Activated B cell treated with CpG ODN at 0.5 μM for 24 hours (primary cell): Measurements from ENCODE around the gene GABRR3. TPM values are rescaled to one million over a fixed set of nuclear protein-coding genes. Genes with fewer than 3 reads are reported as not detected.

Experiments used
- ATAC-seq: fragments of 200-7000 bp; cut with Tn5 transposase; one replicate; pipeline ENCODE4 v1.10.0; 2021; ENCODE audit warnings: low read depth, mild to moderate bottlenecking, moderate library complexity
- CTCF ChIA-PET: fragments of 350-600 bp; sonication (Branson Sonifier 250); formaldehyde crosslinking; loops from one replicate; lab custom pipeline; 2021; ENCODE audit warnings: antibody characterized with exemption; lab: Charles Lee
- POLR2A ChIA-PET: fragments of 350-600 bp; sonication (Branson Sonifier 250); formaldehyde crosslinking; loops from one replicate; lab custom pipeline; 2021; ENCODE audit warnings: antibody characterized with exemption; lab: Charles Lee
- DNase-seq: peaks from one replicate; pipeline ENCODE4 v3.0.0; 2022
- H3K27ac Mint-ChIP-seq: one replicate; pipeline ENCODE4 v1.8.0; 2020; ENCODE audit warnings: mixed read lengths
- H3K27me3 Mint-ChIP-seq: one replicate; pipeline ENCODE4 v1.8.0; 2021; ENCODE audit warnings: mixed read lengths
- H3K36me3 Mint-ChIP-seq: one replicate; pipeline ENCODE4 v1.8.0; 2021; ENCODE audit warnings: low read depth, mixed read lengths
- H3K4me1 Mint-ChIP-seq: one replicate; pipeline ENCODE4 v1.8.0; 2021; ENCODE audit warnings: mixed read lengths
- H3K4me3 Mint-ChIP-seq: one replicate; pipeline ENCODE4 v1.8.0; 2020; ENCODE audit warnings: mild to moderate bottlenecking, mixed read lengths
- H3K9me3 Mint-ChIP-seq: one replicate; pipeline ENCODE4 v1.8.0; 2020; ENCODE audit warnings: mixed read lengths
- intact Hi-C: fragments of 100-400 bp; cut with micrococcal nuclease; formaldehyde crosslinking; loops from one replicate; pipeline ENCODE4 v1.15.1; 2024
- total RNA-seq: library from RNA; stranded (reverse); gene quantifications from 2 replicates; pipeline ENCODE4 v1.2.3, GENCODE V29; 2022
- TF ChIP-seq, protein P1 (sequence below): fragments of 200-600 bp; IDR thresholded peaks from one replicate; pipeline ENCODE4 v1.8.0; 2022; ENCODE audit warnings: antibody characterized with exemption, mild to moderate bottlenecking

The GABRR3 gene
- total RNA-seq, 1 donor from 2014 or later = not detected

DNA sequence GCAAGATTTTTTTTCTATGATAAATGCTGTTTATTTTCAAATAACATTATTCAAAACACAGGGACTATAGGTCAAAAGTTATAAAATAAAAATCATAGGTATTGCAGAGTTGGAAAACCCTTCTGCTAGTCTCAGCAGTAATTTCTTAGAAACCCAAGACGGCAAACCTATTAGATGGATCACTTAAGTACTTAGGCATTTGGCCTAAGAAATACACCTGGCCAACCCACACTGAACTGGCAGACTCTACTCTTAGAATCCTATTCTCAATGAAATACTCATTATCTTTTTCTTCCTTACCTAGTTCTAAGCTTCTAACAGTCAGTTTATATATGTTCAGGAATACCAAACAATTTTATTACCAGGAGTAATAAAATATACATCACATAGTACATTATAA is 32.4 kb downstream of the GABRR3 start:
- ATAC-seq (no peak), DNase-seq (no peak)
- Mint-ChIP-seq H3K27me3 (peaks cover 5% of the 10 kb centered on the region), H3K27ac (no peak overlapping the region), H3K36me3 (no peaks in the 10 kb centered on the region), H3K4me1 (peaks cover 19% of the 10 kb centered on the region), H3K9me3 (no peaks in the 10 kb centered on the region), H3K4me3 (no peak overlapping the region)
- CTCF ChIA-PET = no interaction called here
- TF ChIP-seq, protein P1, sequence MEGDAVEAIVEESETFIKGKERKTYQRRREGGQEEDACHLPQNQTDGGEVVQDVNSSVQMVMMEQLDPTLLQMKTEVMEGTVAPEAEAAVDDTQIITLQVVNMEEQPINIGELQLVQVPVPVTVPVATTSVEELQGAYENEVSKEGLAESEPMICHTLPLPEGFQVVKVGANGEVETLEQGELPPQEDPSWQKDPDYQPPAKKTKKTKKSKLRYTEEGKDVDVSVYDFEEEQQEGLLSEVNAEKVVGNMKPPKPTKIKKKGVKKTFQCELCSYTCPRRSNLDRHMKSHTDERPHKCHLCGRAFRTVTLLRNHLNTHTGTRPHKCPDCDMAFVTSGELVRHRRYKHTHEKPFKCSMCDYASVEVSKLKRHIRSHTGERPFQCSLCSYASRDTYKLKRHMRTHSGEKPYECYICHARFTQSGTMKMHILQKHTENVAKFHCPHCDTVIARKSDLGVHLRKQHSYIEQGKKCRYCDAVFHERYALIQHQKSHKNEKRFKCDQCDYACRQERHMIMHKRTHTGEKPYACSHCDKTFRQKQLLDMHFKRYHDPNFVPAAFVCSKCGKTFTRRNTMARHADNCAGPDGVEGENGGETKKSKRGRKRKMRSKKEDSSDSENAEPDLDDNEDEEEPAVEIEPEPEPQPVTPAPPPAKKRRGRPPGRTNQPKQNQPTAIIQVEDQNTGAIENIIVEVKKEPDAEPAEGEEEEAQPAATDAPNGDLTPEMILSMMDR = no peak
- POLR2A ChIA-PET = no interaction called here
- intact Hi-C loops = no loop called here

DNA sequence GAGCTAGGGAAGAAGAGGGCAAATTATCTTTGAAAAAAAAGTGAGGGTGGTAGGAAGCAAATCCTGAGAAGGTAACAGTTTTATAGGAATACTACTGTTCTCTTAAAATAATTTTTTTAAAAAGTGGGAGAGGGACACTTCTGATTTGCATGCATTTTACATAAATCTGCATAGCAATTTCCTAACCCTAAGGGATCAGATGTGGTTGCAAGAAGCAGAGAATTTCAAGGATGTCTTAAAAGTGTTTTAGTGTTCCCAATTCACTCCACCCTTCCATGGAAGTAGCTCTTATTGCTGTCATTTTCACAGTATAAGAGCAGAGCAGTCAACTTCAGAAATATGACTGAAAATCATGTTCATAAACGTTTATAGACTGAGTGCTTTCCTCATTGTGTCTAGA is 35.1 kb downstream of the GABRR3 start:
- no peak for ATAC-seq
- ChIA-PET CTCF (interaction anchor here (1.6 kb wide), 1 partner anchor 23 kb away, joined by 5 read pairs; no protein-coding TSS in a partner anchor), POLR2A (no interaction called here)
- H3K9me3 Mint-ChIP-seq = no peaks in the 10 kb centered on the region
- TF ChIP-seq, protein P1 = no peak
- intact Hi-C loops = no loop called here
- peaks cover 18% of the 10 kb centered on the region for H3K4me1 Mint-ChIP-seq
- no peak overlapping the region for H3K27ac Mint-ChIP-seq
- H3K27me3 Mint-ChIP-seq = peaks cover 2% of the 10 kb centered on the region
- H3K36me3 Mint-ChIP-seq = no peaks in the 10 kb centered on the region
- DNase-seq = no peak
- no peak overlapping the region for H3K4me3 Mint-ChIP-seq

DNA sequence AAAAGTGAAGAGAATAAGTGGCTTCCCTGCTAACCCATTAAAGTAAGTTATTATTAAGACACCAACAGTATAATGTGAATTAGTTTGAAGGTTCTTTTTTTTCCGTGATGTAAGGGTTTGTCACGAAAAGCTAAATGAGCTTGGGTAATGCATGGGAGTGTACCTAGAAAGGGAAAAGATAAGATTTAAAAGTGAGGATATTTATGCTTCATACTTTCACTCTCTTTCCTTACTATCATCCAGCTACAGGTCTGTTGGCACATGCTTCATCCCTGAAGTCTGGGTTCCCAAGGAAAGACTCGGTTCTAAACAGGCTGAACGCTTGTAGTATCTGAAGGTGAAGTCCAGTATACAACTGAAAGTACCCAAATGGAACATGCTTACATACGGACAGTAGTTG is 36.0 kb downstream of the GABRR3 start:
- intact Hi-C loops = no loop called here
- CTCF ChIA-PET = interaction anchor here (1.6 kb wide), 1 partner anchor 24 kb away, joined by 5 read pairs; no protein-coding TSS in a partner anchor
- Mint-ChIP-seq H3K36me3 (no peaks in the 10 kb centered on the region), H3K27me3 (peaks cover 2% of the 10 kb centered on the region), H3K4me1 (peaks cover 9% of the 10 kb centered on the region), H3K9me3 (no peaks in the 10 kb centered on the region), H3K4me3 (no peak overlapping the region), H3K27ac (no peak overlapping the region)
- POLR2A ChIA-PET = no interaction called here
- TF ChIP-seq, protein P1 = no peak
- DNase-seq (no peak), ATAC-seq (no peak)

DNA sequence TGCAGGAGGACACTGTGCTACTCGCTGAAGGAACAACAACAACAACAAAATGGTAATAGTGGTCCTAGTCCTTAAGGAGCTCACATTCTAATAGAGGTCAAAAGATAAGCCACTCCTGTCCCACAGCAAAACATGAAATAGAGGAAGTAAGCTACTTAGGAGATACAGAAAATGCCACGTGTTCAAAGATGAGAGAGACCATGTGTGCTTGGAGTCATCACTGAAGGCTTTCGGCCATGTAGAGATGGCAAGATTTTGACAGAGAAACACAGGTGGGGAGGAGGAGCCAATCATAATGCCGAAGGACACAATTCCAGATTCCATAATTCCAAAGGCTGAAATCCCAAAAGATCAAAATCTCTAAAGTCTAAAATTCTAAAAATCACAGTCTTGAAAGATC is 38.1 kb downstream of the GABRR3 start:
- TF ChIP-seq, protein P1 = no peak
- no peak overlapping the region for H3K27ac Mint-ChIP-seq
- no peak for ATAC-seq
- no peaks in the 10 kb centered on the region for H3K9me3 Mint-ChIP-seq
- no peak for DNase-seq
- ChIA-PET CTCF (no interaction called here), POLR2A (no interaction called here)
- no peak overlapping the region for H3K4me3 Mint-ChIP-seq
- H3K36me3 Mint-ChIP-seq = no peaks in the 10 kb centered on the region
- H3K4me1 Mint-ChIP-seq = no peaks in the 10 kb centered on the region
- peaks cover 4% of the 10 kb centered on the region for H3K27me3 Mint-ChIP-seq
- intact Hi-C loops = no loop called here

DNA sequence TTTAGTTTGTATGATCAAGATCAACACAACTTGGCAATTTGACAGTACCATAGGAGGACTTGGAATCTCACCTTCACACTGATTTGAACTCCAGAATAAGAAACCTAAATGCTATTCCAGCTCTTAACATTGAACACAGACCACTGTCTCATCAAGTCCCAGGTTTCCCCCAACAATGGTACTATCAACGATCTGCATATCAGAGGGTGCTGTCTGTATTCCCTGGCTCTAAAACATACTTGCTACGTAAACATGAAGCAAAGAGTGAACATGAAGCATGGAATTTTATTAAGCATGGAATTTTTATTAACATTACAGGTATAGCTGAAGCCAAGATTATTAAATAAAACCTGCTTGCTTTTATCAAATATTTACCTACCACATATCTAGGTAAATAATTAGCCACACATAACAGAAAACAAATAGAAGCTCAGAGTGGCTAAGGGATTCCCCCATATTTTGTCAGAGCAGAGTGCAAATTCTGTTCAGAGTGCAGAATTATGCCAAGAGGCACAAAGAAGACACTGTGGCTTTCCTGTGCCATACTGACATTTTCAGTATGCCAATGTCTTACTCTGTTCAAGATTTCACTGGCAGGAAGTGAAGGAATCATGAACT is 40.7 kb downstream of the GABRR3 start:
- POLR2A ChIA-PET = no interaction called here
- CTCF ChIA-PET = no interaction called here
- Mint-ChIP-seq H3K4me1 (peaks cover 2% of the 10 kb centered on the region), H3K36me3 (no peaks in the 10 kb centered on the region), H3K27ac (no peak overlapping the region), H3K9me3 (no peaks in the 10 kb centered on the region), H3K4me3 (no peak overlapping the region), H3K27me3 (peaks cover 3% of the 10 kb centered on the region)
- TF ChIP-seq, protein P1 = no peak
- intact Hi-C loops = no loop called here
- ATAC-seq (no peak), DNase-seq (no peak)
